ENCODE data around the gene PEAR1. TPM values are rescaled to one million over a fixed set of nuclear protein-coding genes. Genes with fewer than 3 reads are reported as not detected.

Gene PEAR1
- total RNA-seq, 4 donors from 2014 or later: 31.5 to 51.4 (median 39.7) TPM

DNA sequence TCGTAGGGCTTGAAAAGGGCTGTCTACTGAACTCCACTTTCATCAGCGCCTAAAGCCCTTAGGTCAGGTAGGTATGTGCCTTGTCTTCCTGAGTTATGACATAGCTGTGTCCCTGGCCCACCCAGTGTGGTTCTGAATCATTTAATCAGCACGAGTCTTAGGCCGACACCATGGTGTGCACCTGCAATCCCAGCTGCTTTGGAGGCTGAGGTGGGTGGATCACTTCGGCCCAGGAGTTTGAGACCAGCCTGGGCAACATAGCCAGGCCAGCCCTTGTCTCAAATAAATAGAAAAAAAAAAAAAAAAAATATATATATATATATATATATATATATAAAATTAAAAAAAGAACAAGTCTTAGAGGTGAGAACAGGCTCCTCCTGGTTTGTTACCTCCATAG, 42.7 kb downstream of the PEAR1 start:
- DNase-seq (ENCODE audit: low spot score in 2 of 2): no peak
- peaks cover 0 to 75% (median 0%) of the 10 kb centered on the region in 3 donors for H3K36me3 ChIP-seq

DNA sequence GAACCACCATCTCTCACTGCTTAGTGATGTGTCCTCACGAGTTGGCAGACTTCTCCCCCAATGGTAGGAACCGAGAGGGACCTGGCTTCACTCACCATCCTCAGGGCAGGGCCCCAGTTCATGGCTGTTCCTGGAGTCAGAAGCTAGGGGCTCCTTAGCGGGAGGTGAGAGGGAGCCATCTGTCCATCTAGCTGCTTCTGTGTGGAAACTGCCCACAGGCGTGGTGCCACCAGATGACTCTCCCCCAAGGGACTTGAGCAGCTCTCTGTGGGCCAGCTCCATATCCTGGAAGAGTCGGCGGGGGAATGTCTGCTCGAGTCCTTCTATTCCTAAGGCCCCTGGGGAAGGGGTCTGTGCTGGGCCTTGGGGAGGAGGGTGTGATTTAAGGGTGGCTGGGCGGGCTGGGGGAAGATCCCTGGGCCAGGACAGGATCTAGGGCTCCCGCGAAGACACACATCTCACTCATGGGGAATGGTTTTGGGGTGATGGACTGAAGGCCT, 43.3 kb downstream of the PEAR1 start:
- DNase-seq (ENCODE audit: low spot score in 2 of 2): no peak
- Histone ChIP-seq H3K27me3 (no peaks in the 10 kb centered on the region), H3K4me1 (peaks cover 0 to 8% (median 0%) of the 10 kb centered on the region in 4 donors), H3K4me3 (no peak overlapping the region), H3K27ac (no peak overlapping the region), H3K9me3 (no peaks in the 10 kb centered on the region), H3K36me3 (peaks cover 0 to 81% (median 0%) of the 10 kb centered on the region in 3 donors)
- WGBS, 2 donors: 70 to 75% methylated on average over 8 to 10 of the region's 10 CpGs
- TF ChIP-seq, protein P1, sequence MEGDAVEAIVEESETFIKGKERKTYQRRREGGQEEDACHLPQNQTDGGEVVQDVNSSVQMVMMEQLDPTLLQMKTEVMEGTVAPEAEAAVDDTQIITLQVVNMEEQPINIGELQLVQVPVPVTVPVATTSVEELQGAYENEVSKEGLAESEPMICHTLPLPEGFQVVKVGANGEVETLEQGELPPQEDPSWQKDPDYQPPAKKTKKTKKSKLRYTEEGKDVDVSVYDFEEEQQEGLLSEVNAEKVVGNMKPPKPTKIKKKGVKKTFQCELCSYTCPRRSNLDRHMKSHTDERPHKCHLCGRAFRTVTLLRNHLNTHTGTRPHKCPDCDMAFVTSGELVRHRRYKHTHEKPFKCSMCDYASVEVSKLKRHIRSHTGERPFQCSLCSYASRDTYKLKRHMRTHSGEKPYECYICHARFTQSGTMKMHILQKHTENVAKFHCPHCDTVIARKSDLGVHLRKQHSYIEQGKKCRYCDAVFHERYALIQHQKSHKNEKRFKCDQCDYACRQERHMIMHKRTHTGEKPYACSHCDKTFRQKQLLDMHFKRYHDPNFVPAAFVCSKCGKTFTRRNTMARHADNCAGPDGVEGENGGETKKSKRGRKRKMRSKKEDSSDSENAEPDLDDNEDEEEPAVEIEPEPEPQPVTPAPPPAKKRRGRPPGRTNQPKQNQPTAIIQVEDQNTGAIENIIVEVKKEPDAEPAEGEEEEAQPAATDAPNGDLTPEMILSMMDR (IDR thresholded peaks at IDR 0.05): no peak
- TF ChIP-seq POLR2A (IDR thresholded peaks at IDR 0.05) (no peak), EP300 (IDR thresholded peaks at IDR 0.05) (no peak)

More for the DNA sequence above, 42.7 kb downstream of the PEAR1 start:
- H3K4me1 ChIP-seq: peaks cover 0 to 14% (median 2%) of the 10 kb centered on the region in 4 donors
- TF ChIP-seq EP300 (IDR thresholded peaks at IDR 0.05): no peak
- TF ChIP-seq, protein P1 (IDR thresholded peaks at IDR 0.05): no peak
- TF ChIP-seq POLR2A (IDR thresholded peaks at IDR 0.05): no peak
- H3K4me3 ChIP-seq: no peak overlapping the region
- WGBS, 2 donors: 81 to 94% methylated on average over 5 of the region's 5 CpGs
- H3K27ac ChIP-seq: no peak overlapping the region
- H3K27me3 ChIP-seq: no peaks in the 10 kb centered on the region
- no peaks in the 10 kb centered on the region for H3K9me3 ChIP-seq

- no peak for DNase-seq (ENCODE audit: low spot score in 2 of 2)
Observed at GRCh38 chr1:156937883-156938282, 44.4 kb downstream of the PEAR1 start.

GRCh38 chr1:156938813-156939212, 45.3 kb downstream of the PEAR1 start:
- H3K36me3 ChIP-seq: peaks cover 0 to 99% (median 6%) of the 10 kb centered on the region in 3 donors
- H3K27me3 ChIP-seq: no peaks in the 10 kb centered on the region
- H3K4me1 ChIP-seq: no peaks in the 10 kb centered on the region
- H3K4me3 ChIP-seq: no peak overlapping the region
- WGBS, 2 donors: 72 to 88% methylated on average over 7 of the region's 7 CpGs
- no peak overlapping the region for H3K27ac ChIP-seq
- TF ChIP-seq, protein P1 (IDR thresholded peaks at IDR 0.05): no peak
- no peak for TF ChIP-seq EP300 (IDR thresholded peaks at IDR 0.05)
- DNase-seq (ENCODE audit: low spot score in 2 of 2): no peak
- H3K9me3 ChIP-seq: no peaks in the 10 kb centered on the region

More at GRCh38 chr1:156937883-156938282, 44.4 kb downstream of the PEAR1 start:
- TF ChIP-seq, protein P1 (IDR thresholded peaks at IDR 0.05): no peak
- TF ChIP-seq EP300 (IDR thresholded peaks at IDR 0.05) (no peak), POLR2A (IDR thresholded peaks at IDR 0.05) (no peak)
- H3K4me3 ChIP-seq: no peak overlapping the region
- no peaks in the 10 kb centered on the region for H3K4me1 ChIP-seq
- no peak overlapping the region for H3K27ac ChIP-seq
- H3K27me3 ChIP-seq: no peaks in the 10 kb centered on the region
- no peaks in the 10 kb centered on the region for H3K9me3 ChIP-seq
- WGBS, 2 donors: 81 to 82% methylated on average over 5 to 8 of the region's 8 CpGs
- H3K36me3 ChIP-seq: peaks cover 0 to 92% (median 6%) of the 10 kb centered on the region in 3 donors

GRCh38 chr1:156939786-156940334, 46.3 kb downstream of the PEAR1 start:
- 89 to 90% methylated on average over 11 to 13 of the region's 13 CpGs for WGBS, 2 donors
- DNase-seq (ENCODE audit: low spot score in 2 of 2): no peak
- Histone ChIP-seq H3K4me1 (no peaks in the 10 kb centered on the region), H3K4me3 (no peak overlapping the region), H3K27ac (no peak overlapping the region), H3K27me3 (no peaks in the 10 kb centered on the region), H3K9me3 (no peaks in the 10 kb centered on the region), H3K36me3 (peaks cover 0 to 100% (median 6%) of the 10 kb centered on the region in 3 donors)
- TF ChIP-seq POLR2A (IDR thresholded peaks at IDR 0.05) (no peak), EP300 (IDR thresholded peaks at IDR 0.05) (no peak)
- TF ChIP-seq, protein P1 (IDR thresholded peaks at IDR 0.05): no peak
